Right kidney (tissue), 9 donors: ENCODE results near the gene ATP5PF.
"Not testable (repeated sequence)": the region's sequence is repeated elsewhere in the genome, so short reads cannot be mapped to it uniquely, and the experiment has no call there.

Source experiments
- DNase-seq: peaks from one replicate; pipeline ENCODE4 v3.0.0-alpha.2; 2016
- long read RNA-seq, 8 donors: transcript quantifications; one replicate each; lab custom pipeline, GENCODE V29; 2026

The ATP5PF gene
- long read RNA-seq, donor 1, transcript ATP5PF-203 (4 exons, 647 nt), result minor isoform, 13 of 553 reads
- long read RNA-seq, donor 1, transcript ATP5PF-207 (4 exons, 589 nt), result minor isoform, 19 of 553 reads
- long read RNA-seq, donor 1, transcript ATP5PF-201 (4 exons, 614 nt), result major isoform, 140 of 553 reads
- long read RNA-seq, donor 1, transcript ATP5PF-204 (4 exons, 1,179 nt), result minor isoform, 33 of 553 reads
- long read RNA-seq, donor 1, partial matches to known transcripts, result 240 of 553 reads
- long read RNA-seq, donor 1, other reads (novel, unspliced or antisense), result 92 of 553 reads
- long read RNA-seq, donor 2, transcript ATP5PF-204 (4 exons, 1,179 nt), result minor isoform, 56 of 376 reads
- long read RNA-seq, donor 2, transcript ATP5PF-207 (4 exons, 589 nt), result minor isoform, 15 of 376 reads
- long read RNA-seq, donor 2, transcript ATP5PF-201 (4 exons, 614 nt), result major isoform, 180 of 376 reads
- long read RNA-seq, donor 2, transcript ATP5PF-208 (3 exons, 876 nt), result minor isoform, 11 of 376 reads
- long read RNA-seq, donor 2, partial matches to known transcripts, result 95 of 376 reads
- long read RNA-seq, donor 2, other reads (novel, unspliced or antisense), result 5 of 376 reads
- long read RNA-seq, donor 3, transcript ATP5PF-204 (4 exons, 1,179 nt), result minor isoform, 13 of 211 reads
- long read RNA-seq, donor 3, transcript ATP5PF-202 (4 exons, 826 nt), result minor isoform, 5 of 211 reads
- long read RNA-seq, donor 3, transcript ATP5PF-201 (4 exons, 614 nt), result major isoform, 110 of 211 reads
- long read RNA-seq, donor 3, transcript ATP5PF-203 (4 exons, 647 nt), result minor isoform, 12 of 211 reads
- long read RNA-seq, donor 3, partial matches to known transcripts, result 62 of 211 reads
- long read RNA-seq, donor 3, other reads (novel, unspliced or antisense), result 0 of 211 reads
- long read RNA-seq, donor 4, transcript ATP5PF-207 (4 exons, 589 nt), result minor isoform, 9 of 382 reads
- long read RNA-seq, donor 4, transcript ATP5PF-208 (3 exons, 876 nt), result minor isoform, 9 of 382 reads
- long read RNA-seq, donor 4, transcript ATP5PF-201 (4 exons, 614 nt), result major isoform, 219 of 382 reads
- long read RNA-seq, donor 4, transcript ATP5PF-204 (4 exons, 1,179 nt), result minor isoform, 29 of 382 reads
- long read RNA-seq, donor 4, partial matches to known transcripts, result 97 of 382 reads
- long read RNA-seq, donor 4, other reads (novel, unspliced or antisense), result 0 of 382 reads
- long read RNA-seq, donor 5, transcript ATP5PF-204 (4 exons, 1,179 nt), result minor isoform, 40 of 423 reads
- long read RNA-seq, donor 5, transcript ATP5PF-203 (4 exons, 647 nt), result minor isoform, 21 of 423 reads
- long read RNA-seq, donor 5, transcript ATP5PF-207 (4 exons, 589 nt), result minor isoform, 7 of 423 reads
- long read RNA-seq, donor 5, transcript ATP5PF-201 (4 exons, 614 nt), result major isoform, 264 of 423 reads
- long read RNA-seq, donor 5, partial matches to known transcripts, result 81 of 423 reads
- long read RNA-seq, donor 5, other reads (novel, unspliced or antisense), result 0 of 423 reads
- long read RNA-seq, donor 6, transcript ATP5PF-201 (4 exons, 614 nt), result major isoform, 231 of 457 reads
- long read RNA-seq, donor 6, transcript ATP5PF-204 (4 exons, 1,179 nt), result minor isoform, 39 of 457 reads
- long read RNA-seq, donor 6, transcript ATP5PF-203 (4 exons, 647 nt), result minor isoform, 19 of 457 reads
- long read RNA-seq, donor 6, transcript ATP5PF-208 (3 exons, 876 nt), result minor isoform, 12 of 457 reads
- long read RNA-seq, donor 6, partial matches to known transcripts, result 137 of 457 reads
- long read RNA-seq, donor 6, other reads (novel, unspliced or antisense), result 0 of 457 reads
- long read RNA-seq, donor 7, transcript ATP5PF-207 (4 exons, 589 nt), result minor isoform, 17 of 694 reads
- long read RNA-seq, donor 7, transcript ATP5PF-203 (4 exons, 647 nt), result minor isoform, 23 of 694 reads
- long read RNA-seq, donor 7, transcript ATP5PF-201 (4 exons, 614 nt), result major isoform, 398 of 694 reads
- long read RNA-seq, donor 7, transcript ATP5PF-204 (4 exons, 1,179 nt), result minor isoform, 59 of 694 reads
- long read RNA-seq, donor 7, partial matches to known transcripts, result 162 of 694 reads
- long read RNA-seq, donor 7, other reads (novel, unspliced or antisense), result 9 of 694 reads
- long read RNA-seq, donor 8, transcript ATP5PF-204 (4 exons, 1,179 nt), result minor isoform, 41 of 393 reads
- long read RNA-seq, donor 8, transcript ATP5PF-201 (4 exons, 614 nt), result major isoform, 238 of 393 reads
- long read RNA-seq, donor 8, transcript ATP5PF-202 (4 exons, 826 nt), result minor isoform, 8 of 393 reads
- long read RNA-seq, donor 8, transcript ATP5PF-203 (4 exons, 647 nt), result minor isoform, 9 of 393 reads
- long read RNA-seq, donor 8, partial matches to known transcripts, result 73 of 393 reads
- long read RNA-seq, donor 8, other reads (novel, unspliced or antisense), result 8 of 393 reads

GRCh38 chr21:25734904-25735645 is at the start of gene ATP5PF, which contains the start of gene GABPA:
Gene ATP5PF, minus strand, starts transcription at chr21:25734904. Its CDS starts 5,110 bp downstream, at chr21:25729794.
Gene GABPA, plus strand, starts transcription at chr21:25734972. Its CDS starts 6,627 bp downstream, at chr21:25741599.
- DNase-seq, result peak; percentile 98

GRCh38 chr21:25778126-25778875 is 43.6 kb upstream of the ATP5PF start:
- not testable (repeated sequence) for DNase-seq

- DNase-seq, result no peak
Observed at GRCh38 chr21:25776440-25776839, 41.7 kb upstream of the ATP5PF start.

GRCh38 chr21:25772686-25773085 is 38.0 kb upstream of the ATP5PF start:
- no peak for DNase-seq

GRCh38 chr21:25767921-25768320 is 33.2 kb upstream of the ATP5PF start:
- no peak for DNase-seq

- no peak for DNase-seq
Observed at GRCh38 chr21:25764065-25764464, 29.4 kb upstream of the ATP5PF start.

GRCh38 chr21:25760677-25761076 is 26.0 kb upstream of the ATP5PF start:
- DNase-seq, result no peak

- no peak for DNase-seq
Observed at GRCh38 chr21:25760061-25760460, 25.4 kb upstream of the ATP5PF start.

- DNase-seq, result no peak
Observed at GRCh38 chr21:25759573-25759972, 24.9 kb upstream of the ATP5PF start.

- DNase-seq, result no peak
Observed at GRCh38 chr21:25757531-25757930, 22.8 kb upstream of the ATP5PF start.

- DNase-seq, result no peak
Observed at GRCh38 chr21:25756190-25756932, 21.7 kb upstream of the ATP5PF start.

GRCh38 chr21:25752416-25752815 is 17.7 kb upstream of the ATP5PF start:
- no peak for DNase-seq

GRCh38 chr21:25750085-25750484 is 15.4 kb upstream of the ATP5PF start:
- DNase-seq, result no peak

- DNase-seq, result no peak
Observed at GRCh38 chr21:25744854-25745253, 10.2 kb upstream of the ATP5PF start.

GRCh38 chr21:25742900-25743299 is 8.2 kb upstream of the ATP5PF start:
- DNase-seq, result no peak

- no peak for DNase-seq
Observed at GRCh38 chr21:25737421-25737820, 2.7 kb upstream of the ATP5PF start.
